Parathyroid adenoma (tissue), 2 donors: ENCODE data around the gene TBC1D3B.
"Not testable (repeated sequence)": the region's sequence is repeated elsewhere in the genome, so short reads cannot be mapped to it uniquely, and the experiment has no call there.

Experiments used
- H2AFZ ChIP-seq: fragments of 300-600 bp; sonication (generic); one replicate; pipeline ENCODE4 v1.7.0; 2017; ENCODE audit warnings: antibody characterized with exemption, mild to moderate bottlenecking
- H3K27ac ChIP-seq: fragments of 300-600 bp; sonication (generic); one replicate; pipeline ENCODE4 v1.7.0; 2017
- H3K27me3 ChIP-seq: fragments of 300-600 bp; sonication (generic); one replicate; pipeline ENCODE4 v1.7.0; 2017; ENCODE audit warnings: low read length; ENCODE audit not compliant: control insufficient read depth, insufficient read depth
- H3K36me3 ChIP-seq: fragments of 300-600 bp; sonication (generic); one replicate; pipeline ENCODE4 v1.7.0; 2017; ENCODE audit warnings: low read length; ENCODE audit not compliant: control insufficient read depth, insufficient read depth
- H3K4me1 ChIP-seq: fragments of 300-600 bp; sonication (generic); one replicate; pipeline ENCODE4 v1.7.0; 2017; ENCODE audit warnings: control low read depth
- H3K4me2 ChIP-seq: fragments of 300-600 bp; sonication (generic); one replicate; pipeline ENCODE4 v1.7.0; 2017; ENCODE audit warnings: low read length
- H3K4me3 ChIP-seq: fragments of 300-600 bp; sonication (generic); one replicate; pipeline ENCODE4 v1.7.0; 2017; ENCODE audit warnings: low read depth, low read length
- H3K79me2 ChIP-seq: fragments of 300-600 bp; sonication (generic); one replicate; pipeline ENCODE4 v1.7.0; 2017; ENCODE audit warnings: control low read depth
- H3K9ac ChIP-seq: fragments of 300-600 bp; sonication (generic); one replicate; pipeline ENCODE4 v1.7.0; 2017; ENCODE audit warnings: mild to moderate bottlenecking
- H3K9me3 ChIP-seq: fragments of 300-600 bp; sonication (generic); one replicate; pipeline ENCODE4 v1.7.0; 2017; ENCODE audit warnings: low read length; ENCODE audit not compliant: control insufficient read depth
- TF ChIP-seq, protein P1 (sequence below): fragments of 300-600 bp; sonication (generic); IDR thresholded peaks from one replicate; pipeline ENCODE4 v1.7.0; 2017; ENCODE audit warnings: antibody characterized with exemption, mild to moderate bottlenecking
- donor health status: primary hyperparathyroidism.

Gene TBC1D3B

DNA sequence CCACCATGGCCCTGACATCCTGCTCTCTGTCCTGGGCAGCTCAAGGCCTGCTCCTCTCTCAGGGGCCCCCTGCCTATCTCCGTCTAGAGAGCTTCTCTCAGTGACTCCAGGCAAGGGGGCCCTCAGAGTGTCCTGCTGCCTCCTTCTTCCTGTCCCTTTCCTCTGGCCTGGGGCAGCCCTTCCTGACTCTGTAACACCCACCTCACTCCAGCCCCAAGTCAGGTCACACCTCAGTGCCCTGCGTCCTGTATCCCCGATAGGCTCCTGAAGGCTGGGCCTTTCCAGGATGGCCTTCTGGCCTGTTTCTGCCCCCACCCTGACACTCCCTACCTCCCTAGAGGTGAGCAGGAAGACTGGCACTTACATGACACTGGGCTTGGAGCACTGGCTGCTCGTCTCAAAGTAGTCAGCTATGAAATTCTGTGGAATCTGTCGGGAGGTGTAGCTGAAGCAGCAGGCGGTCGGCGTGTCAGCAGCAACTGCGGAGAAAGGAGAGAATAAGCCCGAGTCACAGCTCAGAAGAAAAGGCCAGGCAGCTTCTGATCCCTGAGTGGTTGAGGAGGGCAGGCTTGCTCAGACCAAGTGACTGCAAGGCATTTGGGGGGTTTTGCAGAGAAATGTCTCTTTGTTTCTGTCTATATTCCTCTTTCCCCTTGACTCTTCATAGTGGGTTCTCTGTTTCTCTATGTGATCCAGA lies 19.1 kb upstream of the TBC1D3B start:
- Histone ChIP-seq H3K9ac (no peak overlapping the region), H3K27ac (no peak overlapping the region), H3K36me3 (no peaks in the 10 kb centered on the region), H3K4me3 (no peak overlapping the region), H3K9me3 (no peaks in the 10 kb centered on the region), H3K79me2 (no peaks in the 10 kb centered on the region), H3K27me3 (no peaks in the 10 kb centered on the region), H3K4me2 (no peak overlapping the region), H3K4me1 (no peaks in the 10 kb centered on the region), H2AFZ (no peak overlapping the region)
- TF ChIP-seq, protein P1, sequence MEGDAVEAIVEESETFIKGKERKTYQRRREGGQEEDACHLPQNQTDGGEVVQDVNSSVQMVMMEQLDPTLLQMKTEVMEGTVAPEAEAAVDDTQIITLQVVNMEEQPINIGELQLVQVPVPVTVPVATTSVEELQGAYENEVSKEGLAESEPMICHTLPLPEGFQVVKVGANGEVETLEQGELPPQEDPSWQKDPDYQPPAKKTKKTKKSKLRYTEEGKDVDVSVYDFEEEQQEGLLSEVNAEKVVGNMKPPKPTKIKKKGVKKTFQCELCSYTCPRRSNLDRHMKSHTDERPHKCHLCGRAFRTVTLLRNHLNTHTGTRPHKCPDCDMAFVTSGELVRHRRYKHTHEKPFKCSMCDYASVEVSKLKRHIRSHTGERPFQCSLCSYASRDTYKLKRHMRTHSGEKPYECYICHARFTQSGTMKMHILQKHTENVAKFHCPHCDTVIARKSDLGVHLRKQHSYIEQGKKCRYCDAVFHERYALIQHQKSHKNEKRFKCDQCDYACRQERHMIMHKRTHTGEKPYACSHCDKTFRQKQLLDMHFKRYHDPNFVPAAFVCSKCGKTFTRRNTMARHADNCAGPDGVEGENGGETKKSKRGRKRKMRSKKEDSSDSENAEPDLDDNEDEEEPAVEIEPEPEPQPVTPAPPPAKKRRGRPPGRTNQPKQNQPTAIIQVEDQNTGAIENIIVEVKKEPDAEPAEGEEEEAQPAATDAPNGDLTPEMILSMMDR = no peak

DNA sequence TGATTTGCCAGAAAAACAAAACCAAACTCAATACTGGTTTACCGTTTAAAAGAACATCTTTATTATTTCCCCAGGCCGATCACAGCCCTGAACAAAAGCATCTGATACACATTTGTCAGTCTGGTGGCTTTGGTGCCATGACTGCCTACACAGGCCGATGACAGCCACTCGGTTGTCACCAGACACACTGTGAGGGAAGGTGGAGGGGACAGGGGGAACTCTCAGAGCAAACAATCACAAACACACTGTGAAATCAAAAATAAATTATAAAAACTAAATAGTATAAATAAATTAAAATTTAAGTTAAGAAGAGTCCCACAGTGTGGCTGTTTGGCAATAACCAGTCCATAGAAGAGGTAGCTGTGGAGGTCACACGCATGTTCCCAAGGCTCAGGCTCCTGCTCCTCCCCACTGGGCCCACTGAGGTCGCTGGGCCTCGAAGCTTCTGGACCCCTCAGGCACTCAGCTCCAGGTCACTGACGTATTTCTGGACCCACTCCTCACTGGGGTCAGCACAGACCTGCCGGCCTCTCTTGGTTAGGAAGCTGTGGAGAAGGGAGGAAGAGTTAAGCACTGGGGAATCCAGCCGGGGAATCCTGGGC lies 18.5 kb upstream of the TBC1D3B start:
- not testable (repeated sequence) for H3K9ac ChIP-seq, H2AFZ ChIP-seq, H3K4me3 ChIP-seq, H3K9me3 ChIP-seq, H3K79me2 ChIP-seq, H3K27me3 ChIP-seq, H3K36me3 ChIP-seq, H3K4me2 ChIP-seq, H3K27ac ChIP-seq, H3K4me1 ChIP-seq

DNA sequence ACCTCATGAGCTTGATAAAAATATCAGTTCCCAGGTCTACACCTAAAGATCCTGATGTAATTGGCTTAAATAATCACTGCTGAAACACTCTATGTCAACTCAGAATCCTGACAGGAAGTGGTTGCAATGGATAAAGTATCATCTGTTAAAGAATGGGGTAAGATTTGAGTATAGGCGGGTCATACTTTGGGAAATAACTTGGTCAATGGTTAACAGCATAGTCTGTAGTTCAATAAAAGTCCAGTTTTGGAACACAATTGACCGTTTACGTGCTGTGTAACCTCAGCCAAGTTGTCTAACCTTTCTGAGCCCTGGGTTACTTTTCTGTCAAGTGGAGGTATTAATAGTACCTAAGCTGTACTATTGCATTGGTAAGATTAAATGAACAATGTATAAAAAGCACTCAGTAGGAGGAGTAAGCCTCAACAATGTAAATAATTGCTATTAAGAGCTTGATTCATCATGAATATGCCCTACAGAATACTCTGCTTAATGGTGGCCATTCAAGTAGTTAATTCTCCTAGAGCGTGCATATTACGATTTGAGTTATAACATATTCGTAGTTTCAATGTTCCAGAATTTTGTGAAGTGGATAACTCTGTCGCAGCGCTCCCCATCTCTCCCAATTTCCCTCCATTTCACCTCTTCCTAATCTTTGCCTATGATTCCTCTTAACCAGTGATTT lies 17.9 kb upstream of the TBC1D3B start:
- not testable (repeated sequence) for H3K4me3 ChIP-seq, H3K27me3 ChIP-seq, H3K9me3 ChIP-seq, H3K4me1 ChIP-seq, H3K79me2 ChIP-seq, H3K36me3 ChIP-seq, H2AFZ ChIP-seq, H3K27ac ChIP-seq, H3K9ac ChIP-seq, H3K4me2 ChIP-seq

DNA sequence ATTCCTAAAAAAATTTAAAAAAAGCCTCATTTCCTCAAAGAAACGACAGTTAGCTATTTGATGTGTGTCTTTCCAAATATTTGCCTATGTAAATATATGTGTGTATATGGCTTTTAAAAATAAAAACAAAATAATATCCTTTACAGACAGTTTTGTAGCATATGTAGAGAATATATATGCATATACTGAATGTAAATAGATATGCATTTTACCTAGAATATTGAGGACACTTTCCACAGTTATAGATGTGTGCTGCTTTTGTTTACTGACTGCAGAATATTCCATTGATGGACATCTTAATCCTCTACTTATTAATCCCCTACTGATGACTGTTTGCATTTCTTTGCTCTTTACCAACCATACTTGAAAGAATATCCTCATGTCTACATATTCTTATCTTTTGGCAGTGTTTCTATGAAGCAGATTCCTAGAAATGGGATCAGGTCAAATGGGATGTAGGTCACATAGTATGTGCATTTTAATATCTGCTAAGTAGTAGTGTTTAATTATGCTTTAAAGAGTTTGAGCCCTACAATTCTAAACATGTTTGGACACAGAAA lies 16.9 kb upstream of the TBC1D3B start:
- no peaks in the 10 kb centered on the region for H3K79me2 ChIP-seq
- TF ChIP-seq, protein P1 = no peak
- no peak overlapping the region for H3K4me3 ChIP-seq

DNA sequence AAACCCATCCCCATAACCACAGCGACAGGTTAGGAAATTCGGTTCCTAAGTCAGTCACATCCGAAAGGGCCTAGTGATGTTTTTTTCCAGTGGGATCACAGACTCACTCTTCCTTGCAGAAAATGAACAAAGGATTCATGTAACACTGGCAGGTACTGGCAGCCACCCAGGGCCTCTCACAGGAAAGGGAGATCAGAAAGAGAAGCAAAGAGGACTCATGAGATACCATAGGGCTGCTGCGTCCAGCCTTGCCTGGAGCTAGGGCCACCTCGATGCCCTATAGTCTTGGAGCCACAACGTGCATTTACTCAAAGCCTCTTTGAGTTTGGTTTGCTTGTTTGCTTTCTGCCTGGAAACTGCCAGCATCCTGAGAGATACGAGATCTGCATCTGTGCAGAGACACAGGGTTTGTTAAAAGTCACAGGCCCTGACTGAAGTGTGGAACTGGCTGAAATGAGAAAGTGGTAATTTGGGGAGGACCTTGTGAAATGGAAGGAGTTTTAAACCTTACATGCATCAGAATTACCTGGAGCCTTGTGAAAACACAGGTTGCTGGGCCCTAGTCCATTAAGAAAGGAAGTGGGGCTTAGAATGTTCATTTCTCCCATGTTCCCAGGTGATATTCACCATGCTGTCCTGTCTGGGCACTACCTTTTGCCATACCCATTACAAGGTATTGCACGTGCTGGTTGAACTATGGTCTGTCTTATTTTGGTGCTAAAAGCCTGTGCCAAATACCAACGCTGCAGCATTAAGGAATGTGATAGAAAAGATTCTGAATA lies 14.3 kb upstream of the TBC1D3B start:
- H3K9me3 ChIP-seq, H3K79me2 ChIP-seq, H3K36me3 ChIP-seq, H3K27me3 ChIP-seq, H3K4me2 ChIP-seq, H3K4me3 ChIP-seq, H3K27ac ChIP-seq, H3K9ac ChIP-seq, H2AFZ ChIP-seq, H3K4me1 ChIP-seq: not testable (repeated sequence)

More for the DNA sequence above, 16.9 kb upstream of the TBC1D3B start:
- Histone ChIP-seq H3K4me2 (no peak overlapping the region), H3K27ac (no peak overlapping the region), H3K27me3 (no peaks in the 10 kb centered on the region), H3K9me3 (no peaks in the 10 kb centered on the region), H3K36me3 (no peaks in the 10 kb centered on the region), H3K9ac (no peak overlapping the region), H3K4me1 (no peaks in the 10 kb centered on the region), H2AFZ (no peak overlapping the region)

DNA sequence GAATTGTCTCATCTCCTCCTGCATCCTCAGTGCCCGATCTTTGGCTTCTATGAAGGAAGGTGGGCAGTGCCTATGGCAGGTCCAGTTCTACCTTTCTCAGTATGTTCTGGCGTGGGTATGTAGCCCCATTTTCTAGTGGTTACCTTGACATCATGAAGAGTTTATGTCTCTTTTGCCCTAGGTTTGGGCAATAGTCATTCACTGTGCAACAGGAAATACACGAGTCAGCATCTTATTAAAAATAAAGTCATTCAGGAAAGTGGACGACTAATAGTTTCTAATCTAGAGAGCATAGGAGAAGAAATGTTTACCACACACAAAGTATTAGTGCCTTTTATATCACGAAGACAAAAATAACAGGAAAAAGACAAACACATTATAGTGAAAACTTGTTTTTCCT lies 13.6 kb upstream of the TBC1D3B start:
- not testable (repeated sequence) for H3K27me3 ChIP-seq, H2AFZ ChIP-seq, H3K9ac ChIP-seq, H3K4me2 ChIP-seq, H3K79me2 ChIP-seq, H3K36me3 ChIP-seq, H3K4me1 ChIP-seq, H3K4me3 ChIP-seq, H3K9me3 ChIP-seq, H3K27ac ChIP-seq
